H1 (cell line): ENCODE results near the gene RRAGC. TPM values are rescaled to one million over a fixed set of nuclear protein-coding genes. Genes with fewer than 3 reads are reported as not detected.
"Not testable (repeated sequence)": the region's sequence is repeated elsewhere in the genome, so short reads cannot be mapped to it uniquely, and the experiment has no call there.

Experiments used
- CTCF ChIA-PET: fragments of 300-600 bp; sonication (Branson Sonifier 250); formaldehyde crosslinking; loops from one replicate; lab custom pipeline; 2021; ENCODE audit not compliant: partially characterized antibody; lab: Charles Lee
- POLR2A ChIA-PET: fragments of 300-600 bp; sonication (Branson Sonifier 250); formaldehyde crosslinking; loops from one replicate; lab custom pipeline; 2021; ENCODE audit warnings: inconsistent platforms; ENCODE audit not compliant: partially characterized antibody; lab: Charles Lee
- DNase-seq, 2 experiments: peaks; one replicate each; pipeline versions ENCODE4 v3.0.0 to v3.0.0-alpha.2; 2010 to 2022; ENCODE audit warnings: low spot score in 2 of 2, low read depth in 1 of 2, mixed read lengths in 1 of 2
- FAIRE-seq: peaks from 2 replicates; lab custom pipeline; 2011; peaks lifted over from hg19 to GRCh38; lab: Jason Lieb, UNC
- H2AFZ ChIP-seq: 2 replicates; pipeline ENCODE4 v1.8.1; 2012; ENCODE audit warnings: low read length, inconsistent platforms
- H2AK5ac ChIP-seq: 2 replicates; pipeline ENCODE4 v1.6.1; 2013; ENCODE audit warnings: low read depth, low read length
- H2BK120ac ChIP-seq: replicated peaks from 2 replicates; pipeline ENCODE3; 2013; ENCODE audit warnings: low read depth, low read length, inconsistent platforms
- H2BK12ac ChIP-seq: 2 replicates; pipeline ENCODE4 v1.6.1; 2013; ENCODE audit warnings: low read depth, low read length
- H2BK15ac ChIP-seq: 2 replicates; pipeline ENCODE4 v1.6.1; 2013; ENCODE audit warnings: low read length
- H2BK20ac ChIP-seq: 2 replicates; pipeline ENCODE4 v1.6.1; 2013; ENCODE audit warnings: low read length
- H2BK5ac ChIP-seq: 2 replicates; pipeline ENCODE4 v1.6.1; 2013; ENCODE audit warnings: low read depth, low read length
- H3K14ac ChIP-seq: 2 replicates; pipeline ENCODE4 v1.6.1; 2013; ENCODE audit warnings: inconsistent platforms; ENCODE audit not compliant: insufficient read length
- H3K18ac ChIP-seq: 2 replicates; pipeline ENCODE4 v1.6.1; 2013; ENCODE audit warnings: low read length; ENCODE audit errors: extremely low read depth
- H3K23ac ChIP-seq: 2 replicates; pipeline ENCODE4 v1.6.1; 2013; ENCODE audit warnings: inconsistent platforms; ENCODE audit not compliant: insufficient read length
- H3K23me2 ChIP-seq: 2 replicates; pipeline ENCODE4 v1.6.1; 2013; ENCODE audit warnings: low read depth, low read length
- H3K27ac ChIP-seq: 2 replicates; pipeline ENCODE4 v1.6.1; 2011; ENCODE audit warnings: low read depth, low read length, inconsistent platforms
- H3K27me3 ChIP-seq, 4 experiments: replicated peaks in 1 of 4; 1 replicate in 1 of 4; 2 replicates in 3 of 4; pipeline versions ENCODE4 v1.6.1 to v1.8.1; 2011 to 2013; ENCODE audit warnings: low read length in 3 of 4, mild to moderate bottlenecking in 3 of 4, inconsistent platforms in 2 of 4, mixed read lengths in 2 of 4, moderate library complexity in 1 of 4; ENCODE audit not compliant: control insufficient read depth in 3 of 4, insufficient read depth in 3 of 4; ENCODE audit errors: extremely low read depth in 1 of 4
- H3K36me3 ChIP-seq, 4 experiments: 2 replicates each; pipeline versions ENCODE4 v1.6.1 to v1.8.1; 2011 to 2013; ENCODE audit warnings: mild to moderate bottlenecking in 4 of 4, low read length in 3 of 4, moderate library complexity in 2 of 4, control low read depth in 1 of 4, inconsistent platforms in 1 of 4; ENCODE audit not compliant: insufficient read depth in 4 of 4, control insufficient read depth in 2 of 4
- H3K4ac ChIP-seq: replicated peaks from 2 replicates; pipeline ENCODE3; 2013; ENCODE audit warnings: low read length, low read depth, mixed read lengths, inconsistent platforms; ENCODE audit not compliant: insufficient read length
- H3K4me1 ChIP-seq, 4 experiments: replicated peaks in 1 of 4; 1 replicate in 1 of 4; 2 replicates in 3 of 4; pipeline versions ENCODE4 v1.6.1 to v1.8.1; 2011 to 2013; ENCODE audit warnings: low read length in 3 of 4, inconsistent platforms in 2 of 4, mixed read lengths in 1 of 4; ENCODE audit not compliant: insufficient read depth in 4 of 4, control insufficient read depth in 3 of 4
- H3K4me2 ChIP-seq, 2 experiments: 2 replicates each; pipeline versions ENCODE4 v1.6.1 to v1.8.1; 2011 to 2013; ENCODE audit warnings: low read depth in 2 of 2, low read length in 2 of 2, control low read depth in 1 of 2, inconsistent platforms in 1 of 2, mild to moderate bottlenecking in 1 of 2; ENCODE audit not compliant: insufficient read depth in 1 of 2
- H3K4me3 ChIP-seq, 4 experiments: fragments of 200-600, 300-600 bp in 1 of 4; sonication (generic), shearing (Covaris generic), sonication (Bioruptor Twin) in 1 of 4; 2 replicates each; pipeline versions ENCODE4 v1.5.1 to v1.8.1; 2011 to 2016; ENCODE audit warnings: low read length in 4 of 4, low read depth in 3 of 4, control low read depth in 2 of 4, inconsistent platforms in 2 of 4, mild to moderate bottlenecking in 2 of 4, mixed read lengths in 1 of 4, moderate library complexity in 1 of 4; ENCODE audit not compliant: insufficient read depth in 2 of 4; ENCODE audit errors: extremely low read depth in 1 of 4
- H3K56ac ChIP-seq: replicated peaks from 2 replicates; pipeline ENCODE3; 2013; ENCODE audit warnings: low read depth, mild to moderate bottlenecking, mixed read lengths, low read length, inconsistent platforms; ENCODE audit not compliant: insufficient read length
- H3K79me1 ChIP-seq: 2 replicates; pipeline ENCODE4 v1.6.1; 2013; ENCODE audit warnings: low read depth, low read length, control low read depth
- H3K79me2 ChIP-seq, 2 experiments: 2 replicates each; pipeline versions ENCODE4 v1.6.1 to v1.8.1; 2012 to 2013; ENCODE audit warnings: low read length in 2 of 2, mild to moderate bottlenecking in 2 of 2, inconsistent platforms in 1 of 2; ENCODE audit not compliant: insufficient read depth in 2 of 2, control insufficient read depth in 1 of 2
- H3K9ac ChIP-seq, 4 experiments: replicated peaks in 1 of 4; 1 replicate in 1 of 4; 2 replicates in 3 of 4; pipeline versions ENCODE4 v1.6.1 to v1.8.1; 2011 to 2013; ENCODE audit warnings: low read depth in 3 of 4, low read length in 3 of 4, control low read depth in 2 of 4, mild to moderate bottlenecking in 2 of 4, moderate library complexity in 2 of 4, inconsistent platforms in 1 of 4; ENCODE audit errors: extremely low read depth in 1 of 4
- H3K9me3 ChIP-seq, 2 experiments: 2 replicates each; pipeline versions ENCODE4 v1.6.1 to v1.8.1; 2012 to 2013; ENCODE audit warnings: mild to moderate bottlenecking in 2 of 2, moderate library complexity in 2 of 2, control low read depth in 1 of 2, inconsistent platforms in 1 of 2, low read depth in 1 of 2, low read length in 1 of 2, mixed read lengths in 1 of 2; ENCODE audit not compliant: insufficient read depth in 2 of 2
- H4K20me1 ChIP-seq, 2 experiments: replicated peaks in 1 of 2; 2 replicates each; pipeline versions ENCODE3 to v1.8.1; 2011 to 2013; ENCODE audit warnings: inconsistent platforms in 2 of 2, low read length in 2 of 2, mild to moderate bottlenecking in 1 of 2; ENCODE audit not compliant: insufficient read depth in 2 of 2, control insufficient read depth in 1 of 2
- H4K5ac ChIP-seq: 2 replicates; pipeline ENCODE4 v1.6.1; 2013; ENCODE audit warnings: low read length, low read depth, mixed read lengths, inconsistent platforms; ENCODE audit not compliant: insufficient read length
- H4K8ac ChIP-seq: 2 replicates; pipeline ENCODE4 v1.8.0; 2013; ENCODE audit warnings: mild to moderate bottlenecking, moderate library complexity, low read length, inconsistent platforms; ENCODE audit not compliant: insufficient read depth; ENCODE audit errors: extremely low read depth
- H4K91ac ChIP-seq: replicated peaks from 2 replicates; pipeline ENCODE3; 2013; ENCODE audit warnings: low read length, mixed read lengths, inconsistent platforms; ENCODE audit not compliant: insufficient read length
- WGBS, 2 experiments: shearing (Covaris generic) in 1 of 2; methylation state at CpG; one replicate each; pipeline versions ENCODE4 v1.1.6 to v1.1.7; 2013 to 2015; ENCODE audit warnings: low lambda C conversion rate in 2 of 2, mixed read lengths in 2 of 2, inconsistent platforms in 1 of 2, low coverage in 1 of 2, missing lambda C conversion rate in 1 of 2; ENCODE audit not compliant: insufficient replicate concordance in 2 of 2, insufficient coverage in 1 of 2, insufficient read length in 1 of 2; ENCODE audit errors: extremely low coverage in 1 of 2, missing lambda C conversion rate in 1 of 2; 5-methylcytosine and 5-hydroxymethylcytosine counted together
- polyA plus RNA-seq, 7 experiments: library from polyadenylated mRNA; depleted of rRNA in 3 of 7; stranded (reverse) in 5 of 7; unstranded in 2 of 7; fragments of >200 nt in 5 of 7; fragments of 200-250 nt in 2 of 7; gene quantifications; 1 replicate in 5 of 7; 2 replicates in 1 of 7; 4 replicates in 1 of 7; pipeline versions ENCODE4 v1.2.1 to v1.2.3, GENCODE V29; 2011 to 2013; ENCODE audit warnings: missing spikeins in 2 of 7, mixed read lengths in 2 of 7
- total RNA-seq: library from RNA; stranded (reverse); fragmentation: NEBNext Ultra II Directional; extraction: Animal tissue kit (Norgen Biotek cat#: 25700); gene quantifications from 2 replicates; pipeline ENCODE4 v1.2.1, GENCODE V29; 2021

Gene RRAGC
- total and polyA plus RNA-seq, 2 of the 8 experiments (the other 6 are each of a cell fraction or from before 2014, with no cell fraction given), result 12.0 to 16.5 TPM

DNA sequence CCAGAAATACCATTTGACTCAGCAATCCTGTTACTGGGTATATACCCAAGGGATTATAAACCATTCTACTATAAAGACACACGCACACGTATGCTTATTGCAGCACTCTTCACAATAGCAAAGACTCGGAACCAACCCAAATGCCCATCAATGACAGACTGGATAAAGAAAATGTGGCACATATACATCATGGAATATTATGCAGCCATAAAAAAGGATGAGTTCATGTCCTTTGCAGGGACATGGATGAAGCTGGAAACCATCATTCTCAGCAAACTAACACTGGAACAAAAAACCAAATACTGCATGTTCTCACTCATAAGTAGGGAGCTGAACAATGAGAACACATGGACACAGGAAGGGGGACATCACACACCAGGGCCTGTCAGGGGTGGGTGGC, 14.5 kb downstream of the RRAGC start:
- DNase-seq, H4K8ac ChIP-seq, H3K4me2 ChIP-seq, H2AK5ac ChIP-seq, H4K91ac ChIP-seq, H3K23me2 ChIP-seq, H3K27me3 ChIP-seq, H2BK12ac ChIP-seq, H3K9ac ChIP-seq, H3K4me3 ChIP-seq, H3K14ac ChIP-seq, H4K20me1 ChIP-seq, H3K56ac ChIP-seq, H2AFZ ChIP-seq, H2BK5ac ChIP-seq, H3K4ac ChIP-seq, H2BK120ac ChIP-seq, H3K4me1 ChIP-seq, H3K18ac ChIP-seq, FAIRE-seq, H3K79me2 ChIP-seq, H2BK20ac ChIP-seq, H4K5ac ChIP-seq, H3K9me3 ChIP-seq, H2BK15ac ChIP-seq, H3K23ac ChIP-seq, H3K27ac ChIP-seq, H3K79me1 ChIP-seq: not testable (repeated sequence)
- POLR2A ChIA-PET, result interaction anchor here (1.6 kb wide), 1 partner anchor 10 kb away, joined by 3 read pairs; no protein-coding TSS in a partner anchor
- peaks cover 0 to 30% (median 11%) of the 10 kb centered on the region in 4 experiments; a peak in 5 of 8 replicates for H3K36me3 ChIP-seq
- 100% methylated on average over 3 of the region's 3 CpGs; no CpG with 5 or more reads in 1 of the 2 experiments for WGBS, 2 experiments
- CTCF ChIA-PET, result interaction anchor here (0.7 to 3.8 kb wide), 2 partner anchors 10 to 817 kb away, joined by 3 to 16 read pairs; no protein-coding TSS in a partner anchor
